ENCODE measurements around the gene LHFPL5. TPM values are rescaled to one million over a fixed set of nuclear protein-coding genes. Genes with fewer than 3 reads are reported as not detected.

Gene LHFPL5
- total and polyA plus RNA-seq, 2 donors (not counting 1 experiment from before 2014, with no cell fraction given): not detected

DNA sequence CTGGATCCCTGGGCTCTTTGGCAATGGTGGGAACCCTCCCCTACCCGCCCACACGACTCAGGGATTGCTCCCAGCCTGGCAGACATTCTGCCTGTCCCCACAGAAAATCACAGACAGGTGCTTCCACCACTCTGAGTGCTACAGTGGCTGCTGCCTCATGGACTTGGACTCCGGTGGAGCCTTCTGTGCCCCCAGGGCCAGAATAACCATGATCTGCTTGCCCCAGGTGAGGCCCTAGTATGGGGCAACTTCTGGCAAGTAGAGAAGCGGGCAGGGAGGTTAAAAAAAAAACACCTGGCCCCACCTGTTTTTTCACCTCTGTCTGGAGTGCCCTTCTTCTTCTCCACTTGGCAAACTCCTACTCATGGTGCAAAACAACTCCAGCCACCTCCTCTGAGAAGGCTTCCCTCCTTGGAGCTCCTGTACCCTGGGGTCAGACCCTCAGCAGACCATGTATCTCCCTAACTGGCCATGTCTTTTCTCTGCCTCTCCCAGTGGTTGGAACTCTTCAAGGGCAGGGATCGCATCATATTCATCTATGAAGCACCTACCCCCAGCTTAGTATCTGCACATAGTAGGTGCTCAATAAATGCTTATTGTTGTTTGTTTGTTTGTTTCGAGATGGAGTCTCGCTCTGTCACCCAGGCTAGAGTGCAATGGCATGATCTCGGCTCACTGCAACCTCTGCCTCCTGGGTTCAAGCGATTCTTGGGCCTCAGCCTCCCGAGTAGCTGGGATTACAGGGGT, 27.6 kb upstream of the LHFPL5 start:
- no peak overlapping the region for H3K4me3 ChIP-seq (ENCODE audit: control extremely low read depth in 1 of 5, extremely low read depth in 1 of 5, insufficient read depth in 1 of 5, low read depth in 2 of 5, low read length in 4 of 5)
- no peaks in the 10 kb centered on the region for H3K9me3 Mint-ChIP-seq (ENCODE audit: insufficient read depth)
- intact Hi-C loops (cut with micrococcal nuclease): no loop called here
- H3K27me3 Mint-ChIP-seq: peaks cover 10% of the 10 kb centered on the region
- no peaks in the 10 kb centered on the region for H3K9me3 ChIP-seq (ENCODE audit: control extremely low read depth in 1 of 3, control insufficient read depth in 2 of 3, insufficient read depth in 1 of 3, low read length in 2 of 3)
- H3K27ac ChIP-seq (ENCODE audit: low read length in 2 of 2): no peak overlapping the region
- H3K4me2 ChIP-seq (replicated peaks; ENCODE audit: low read depth, low read length, poor library complexity, severe bottlenecking): peak overlapping the region; percentile 95
- no peaks in the 10 kb centered on the region for H4K20me1 ChIP-seq (ENCODE audit: control insufficient read depth, insufficient read depth, low read length, poor library complexity, severe bottlenecking)
- ChIA-PET POLR2A (no interaction called here), CTCF (no interaction called here)
- H3K79me2 ChIP-seq (ENCODE audit: control insufficient read depth, insufficient read depth, low read length): no peaks in the 10 kb centered on the region
- ATAC-seq (ENCODE audit: low read depth) (no peak), DNase-seq (no peak)
- TF ChIP-seq, protein P1, sequence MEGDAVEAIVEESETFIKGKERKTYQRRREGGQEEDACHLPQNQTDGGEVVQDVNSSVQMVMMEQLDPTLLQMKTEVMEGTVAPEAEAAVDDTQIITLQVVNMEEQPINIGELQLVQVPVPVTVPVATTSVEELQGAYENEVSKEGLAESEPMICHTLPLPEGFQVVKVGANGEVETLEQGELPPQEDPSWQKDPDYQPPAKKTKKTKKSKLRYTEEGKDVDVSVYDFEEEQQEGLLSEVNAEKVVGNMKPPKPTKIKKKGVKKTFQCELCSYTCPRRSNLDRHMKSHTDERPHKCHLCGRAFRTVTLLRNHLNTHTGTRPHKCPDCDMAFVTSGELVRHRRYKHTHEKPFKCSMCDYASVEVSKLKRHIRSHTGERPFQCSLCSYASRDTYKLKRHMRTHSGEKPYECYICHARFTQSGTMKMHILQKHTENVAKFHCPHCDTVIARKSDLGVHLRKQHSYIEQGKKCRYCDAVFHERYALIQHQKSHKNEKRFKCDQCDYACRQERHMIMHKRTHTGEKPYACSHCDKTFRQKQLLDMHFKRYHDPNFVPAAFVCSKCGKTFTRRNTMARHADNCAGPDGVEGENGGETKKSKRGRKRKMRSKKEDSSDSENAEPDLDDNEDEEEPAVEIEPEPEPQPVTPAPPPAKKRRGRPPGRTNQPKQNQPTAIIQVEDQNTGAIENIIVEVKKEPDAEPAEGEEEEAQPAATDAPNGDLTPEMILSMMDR (IDR thresholded peaks at IDR 0.05): no peak
- TF ChIP-seq EZH2 (IDR thresholded peaks at IDR 0.05; ENCODE audit: borderline replicate concordance, insufficient read depth, low read depth, low read length, poor library complexity, severe bottlenecking): no peak
- peaks cover 6 to 17% of the 10 kb centered on the region in 2 donors for H3K4me1 ChIP-seq (ENCODE audit: control insufficient read depth in 2 of 2, insufficient read depth in 2 of 2, low read length in 2 of 2)
- H3K4me1 Mint-ChIP-seq: peaks cover 15% of the 10 kb centered on the region
- peaks cover 0 to 12% (median 0%) of the 10 kb centered on the region in 4 experiments for H3K27me3 ChIP-seq (replicated peaks in 1 of 4; ENCODE audit: control extremely low read depth in 1 of 4, control insufficient read depth in 3 of 4, insufficient read depth in 4 of 4, low read length in 3 of 4)
- 93% methylated on average over 7 of the region's 10 CpGs for WGBS (ENCODE audit: insufficient coverage)
- peak overlapping the region; percentile 69 for H3K27ac Mint-ChIP-seq
- H3K9ac ChIP-seq (ENCODE audit: low read length): no peak overlapping the region
- H3K4me3 Mint-ChIP-seq: peak overlapping the region; percentile 81
- no peak overlapping the region for H2AFZ ChIP-seq (ENCODE audit: insufficient read depth, low read depth, low read length, poor library complexity, severe bottlenecking)
- no peaks in the 10 kb centered on the region for H3K36me3 ChIP-seq (replicated peaks in 1 of 2; ENCODE audit: control extremely low read depth in 1 of 2, control insufficient read depth in 1 of 2, extremely low read depth in 1 of 2, insufficient read depth in 2 of 2, low read length in 1 of 2)

DNA sequence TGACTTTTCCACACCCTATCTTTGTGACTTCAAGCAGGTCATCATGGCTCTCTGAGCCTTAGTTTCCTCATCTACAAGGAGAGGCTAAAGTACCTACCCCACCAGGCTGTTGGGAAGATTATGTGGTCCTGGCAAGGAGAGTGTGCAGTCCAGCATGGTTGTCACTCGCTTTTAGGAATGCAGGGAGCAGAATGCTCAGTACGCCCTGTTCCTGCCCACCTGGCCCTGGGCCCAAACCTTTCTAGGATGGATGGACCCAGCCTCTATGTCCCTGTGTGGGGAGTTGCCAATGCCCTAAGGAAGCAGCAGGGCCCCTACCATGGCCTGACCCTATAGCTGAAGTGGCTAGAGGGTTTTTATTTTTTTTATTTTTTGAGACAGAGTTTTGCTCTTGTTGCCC, 26.7 kb upstream of the LHFPL5 start:
- no peak overlapping the region for H2AFZ ChIP-seq (ENCODE audit: insufficient read depth, low read depth, low read length, poor library complexity, severe bottlenecking)
- no peak for DNase-seq
- peaks cover 0 to 12% (median 0%) of the 10 kb centered on the region in 4 experiments for H3K27me3 ChIP-seq (replicated peaks in 1 of 4; ENCODE audit: control extremely low read depth in 1 of 4, control insufficient read depth in 3 of 4, insufficient read depth in 4 of 4, low read length in 3 of 4)
- H3K36me3 ChIP-seq (replicated peaks in 1 of 2; ENCODE audit: control extremely low read depth in 1 of 2, control insufficient read depth in 1 of 2, extremely low read depth in 1 of 2, insufficient read depth in 2 of 2, low read length in 1 of 2): no peaks in the 10 kb centered on the region
- no peak for TF ChIP-seq EZH2 (IDR thresholded peaks at IDR 0.05; ENCODE audit: borderline replicate concordance, insufficient read depth, low read depth, low read length, poor library complexity, severe bottlenecking)
- TF ChIP-seq, protein P1 (IDR thresholded peaks at IDR 0.05): no peak
- H3K4me1 ChIP-seq (ENCODE audit: control insufficient read depth in 2 of 2, insufficient read depth in 2 of 2, low read length in 2 of 2): peaks cover 6 to 17% of the 10 kb centered on the region in 2 donors
- Mint-ChIP-seq H3K9me3 (ENCODE audit: insufficient read depth) (no peaks in the 10 kb centered on the region), H3K4me1 (peaks cover 15% of the 10 kb centered on the region), H3K4me3 (peak overlapping the region; percentile 65), H3K27me3 (peaks cover 10% of the 10 kb centered on the region), H3K27ac (no peak overlapping the region)
- no peak overlapping the region for H3K27ac ChIP-seq (ENCODE audit: low read length in 2 of 2)
- POLR2A ChIA-PET: no interaction called here
- ATAC-seq (ENCODE audit: low read depth): no peak
- no peak overlapping the region for H3K4me3 ChIP-seq (ENCODE audit: control extremely low read depth in 1 of 5, extremely low read depth in 1 of 5, insufficient read depth in 1 of 5, low read depth in 2 of 5, low read length in 4 of 5)
- H4K20me1 ChIP-seq (ENCODE audit: control insufficient read depth, insufficient read depth, low read length, poor library complexity, severe bottlenecking): no peaks in the 10 kb centered on the region
- CTCF ChIA-PET: no interaction called here
- no peaks in the 10 kb centered on the region for H3K79me2 ChIP-seq (ENCODE audit: control insufficient read depth, insufficient read depth, low read length)
- 100% methylated on average over 2 of the region's 2 CpGs for WGBS (ENCODE audit: insufficient coverage)
- H3K4me2 ChIP-seq (replicated peaks; ENCODE audit: low read depth, low read length, poor library complexity, severe bottlenecking): no peak overlapping the region
- no peaks in the 10 kb centered on the region for H3K9me3 ChIP-seq (ENCODE audit: control extremely low read depth in 1 of 3, control insufficient read depth in 2 of 3, insufficient read depth in 1 of 3, low read length in 2 of 3)
- H3K9ac ChIP-seq (ENCODE audit: low read length): no peak overlapping the region
- intact Hi-C loops (cut with micrococcal nuclease): no loop called here

All from B cell (primary cell).